ENCODE data around the gene STRN3.

GRCh38 chr14:31071151-31071550, 45.0 kb upstream of the STRN3 start:
- TF ChIP-seq CTCF (conservative IDR thresholded peaks at IDR 0.05; ENCODE audit: low read depth, low read length) (no peak), RAD21 (IDR thresholded peaks at IDR 0.05; ENCODE audit: low read length) (no peak), ELK1 (IDR thresholded peaks at IDR 0.05; ENCODE audit: borderline replicate concordance, low read depth, low read length) (no peak), BHLHE40 (IDR thresholded peaks at IDR 0.05; ENCODE audit: low read depth, low read length) (no peak), SMC3 (IDR thresholded peaks at IDR 0.05; ENCODE audit: low read depth, low read length) (no peak), USF2 (IDR thresholded peaks at IDR 0.05; ENCODE audit: low read depth, low read length) (no peak), POLR2A (IDR thresholded peaks at IDR 0.05; ENCODE audit: low read depth, low read length) (no peak), MAZ (IDR thresholded peaks at IDR 0.05; ENCODE audit: borderline replicate concordance, low read depth, low read length) (no peak)

Data from IMR-90 (cell line).